ENCODE data around the gene SNRPA1. TPM values are rescaled to one million over a fixed set of nuclear protein-coding genes. Genes with fewer than 3 reads are reported as not detected.

The SNRPA1 gene
- total and polyA plus RNA-seq, 2 donors (not counting 1 experiment from before 2014, with no cell fraction given), result 97.7 to 113 TPM

DNA sequence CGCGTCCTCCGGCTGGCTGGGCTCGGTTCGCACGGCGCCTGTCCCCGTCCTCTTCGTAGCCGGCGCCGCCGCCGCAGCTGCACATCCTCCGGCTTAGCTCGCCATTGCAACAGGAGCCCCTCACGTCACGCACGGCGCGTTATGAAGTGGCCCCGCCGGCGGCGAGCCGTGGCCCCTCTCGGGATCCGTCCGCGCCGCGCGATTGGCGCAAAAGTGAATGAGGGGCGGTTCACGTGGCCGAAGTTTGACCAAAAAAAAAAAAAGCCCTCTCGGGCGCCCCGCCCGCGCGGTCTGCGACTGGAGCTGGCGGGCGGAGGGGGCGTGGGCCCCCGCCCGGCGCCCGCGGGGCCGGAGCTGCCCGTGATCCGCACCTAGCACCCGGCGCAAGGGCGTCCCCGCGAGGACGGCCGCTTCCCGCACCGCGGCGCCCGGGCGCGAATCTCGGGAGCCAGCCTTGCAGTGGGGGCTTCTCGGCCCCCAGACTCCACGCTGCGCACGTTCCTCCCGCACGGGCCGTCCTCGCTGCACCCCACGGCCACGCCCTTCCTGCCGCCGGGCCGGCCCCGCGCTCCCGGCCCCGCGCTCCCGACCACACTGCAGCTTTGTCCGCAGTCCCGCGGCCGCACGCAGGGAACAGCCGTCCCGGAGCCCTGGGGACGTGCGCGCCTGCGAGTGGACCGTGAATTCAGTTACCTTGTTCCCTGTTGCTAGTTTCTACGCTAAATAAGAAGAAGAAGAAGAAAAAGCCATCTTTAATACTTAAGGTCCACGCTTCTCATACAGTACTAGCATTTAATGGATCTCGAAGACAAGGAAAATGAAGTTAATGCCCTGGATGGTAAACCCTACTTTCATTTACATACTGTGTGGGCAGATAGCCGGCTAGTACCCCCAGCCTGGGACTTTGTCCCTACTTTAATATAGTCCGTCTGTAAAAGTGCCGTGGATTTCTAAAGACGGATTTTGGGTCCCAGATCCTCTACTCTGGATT is 42.9 kb downstream of the SNRPA1 start, which contains the start of gene CHSY1:
TSS of gene CHSY1 (minus strand) at position 219 of the 991 bp plus-strand sequence. CDS start 592 bp downstream, outside the sequence.
- intact Hi-C loops (cut with micrococcal nuclease), result loop anchor here (1.0 to 2.0 kb wide), 7 partner anchors 10 to 650 kb away; partner anchors contain the start of genes ASB7, LINS1, LRRK1 and SELENOS
- Mint-ChIP-seq H3K4me3 (peak within 1 kb of the TSS; percentile 93), H3K4me1 (peaks cover 30% of the 10 kb centered on the region), H3K27me3 (no peaks in the 10 kb centered on the region), H3K9me3 (ENCODE audit: insufficient read depth) (no peaks in the 10 kb centered on the region), H3K27ac (peak within 1 kb of the TSS; percentile 97)
- H4K20me1 ChIP-seq (ENCODE audit: control insufficient read depth, insufficient read depth, low read length, poor library complexity, severe bottlenecking), result peaks cover 14% of the 10 kb centered on the region
- peak within 1 kb of the TSS; percentile 75 for H3K9ac ChIP-seq (ENCODE audit: low read length)
- H3K4me2 ChIP-seq (replicated peaks; ENCODE audit: low read depth, low read length, poor library complexity, severe bottlenecking), result peak within 1 kb of the TSS; percentile 96
- H3K4me3 ChIP-seq (ENCODE audit: control extremely low read depth in 1 of 5, extremely low read depth in 1 of 5, insufficient read depth in 1 of 5, low read depth in 2 of 5, low read length in 4 of 5), result peak within 1 kb of the TSS; percentile 50 to 81 (median 73)
- H3K9me3 ChIP-seq (ENCODE audit: control extremely low read depth in 1 of 3, control insufficient read depth in 2 of 3, insufficient read depth in 1 of 3, low read length in 2 of 3), result no peaks in the 10 kb centered on the region
- POLR2A ChIA-PET, result interaction anchor here (0.6 to 1.8 kb wide), 8 partner anchors 10 to 472 kb away, joined by 3 to 10 read pairs (median 4); partner anchors contain the start of genes LRRK1, SNRPA1 and TARS3
- CTCF ChIA-PET, result interaction anchor here (0.7 to 9.3 kb wide), 12 partner anchors 9 to 334 kb away, joined by 3 to 138 read pairs (median 4); no protein-coding TSS in a partner anchor
- H3K4me1 ChIP-seq (ENCODE audit: control insufficient read depth in 2 of 2, insufficient read depth in 2 of 2, low read length in 2 of 2), result peaks cover 29 to 31% of the 10 kb centered on the region in 2 donors
- WGBS (ENCODE audit: insufficient coverage), result 2% methylated on average over 94 of the region's 108 CpGs
- H3K27me3 ChIP-seq (replicated peaks in 1 of 4; ENCODE audit: control extremely low read depth in 1 of 4, control insufficient read depth in 3 of 4, insufficient read depth in 4 of 4, low read length in 3 of 4), result peaks cover 0 to 4% (median 0%) of the 10 kb centered on the region in 4 experiments
- ATAC-seq (ENCODE audit: low read depth) (peak; percentile 81), DNase-seq (peak; percentile 96)
- peak within 1 kb of the TSS; percentile 30 to 53 for H3K27ac ChIP-seq (ENCODE audit: low read length in 2 of 2)
- H2AFZ ChIP-seq (ENCODE audit: insufficient read depth, low read depth, low read length, poor library complexity, severe bottlenecking), result peak within 1 kb of the TSS; percentile 89
- H3K36me3 ChIP-seq (replicated peaks in 1 of 2; ENCODE audit: control extremely low read depth in 1 of 2, control insufficient read depth in 1 of 2, extremely low read depth in 1 of 2, insufficient read depth in 2 of 2, low read length in 1 of 2), result no peaks in the 10 kb centered on the region
- no peak for TF ChIP-seq EZH2 (IDR thresholded peaks at IDR 0.05; ENCODE audit: borderline replicate concordance, insufficient read depth, low read depth, low read length, poor library complexity, severe bottlenecking)
- TF ChIP-seq, protein P1, sequence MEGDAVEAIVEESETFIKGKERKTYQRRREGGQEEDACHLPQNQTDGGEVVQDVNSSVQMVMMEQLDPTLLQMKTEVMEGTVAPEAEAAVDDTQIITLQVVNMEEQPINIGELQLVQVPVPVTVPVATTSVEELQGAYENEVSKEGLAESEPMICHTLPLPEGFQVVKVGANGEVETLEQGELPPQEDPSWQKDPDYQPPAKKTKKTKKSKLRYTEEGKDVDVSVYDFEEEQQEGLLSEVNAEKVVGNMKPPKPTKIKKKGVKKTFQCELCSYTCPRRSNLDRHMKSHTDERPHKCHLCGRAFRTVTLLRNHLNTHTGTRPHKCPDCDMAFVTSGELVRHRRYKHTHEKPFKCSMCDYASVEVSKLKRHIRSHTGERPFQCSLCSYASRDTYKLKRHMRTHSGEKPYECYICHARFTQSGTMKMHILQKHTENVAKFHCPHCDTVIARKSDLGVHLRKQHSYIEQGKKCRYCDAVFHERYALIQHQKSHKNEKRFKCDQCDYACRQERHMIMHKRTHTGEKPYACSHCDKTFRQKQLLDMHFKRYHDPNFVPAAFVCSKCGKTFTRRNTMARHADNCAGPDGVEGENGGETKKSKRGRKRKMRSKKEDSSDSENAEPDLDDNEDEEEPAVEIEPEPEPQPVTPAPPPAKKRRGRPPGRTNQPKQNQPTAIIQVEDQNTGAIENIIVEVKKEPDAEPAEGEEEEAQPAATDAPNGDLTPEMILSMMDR (IDR thresholded peaks at IDR 0.05), result no peak
- peaks cover 50% of the 10 kb centered on the region for H3K79me2 ChIP-seq (ENCODE audit: control insufficient read depth, insufficient read depth, low read length)

Data from B cell (primary cell).